Suprapubic skin (tissue), 4 donors: ENCODE data around the gene GPATCH3. TPM values are rescaled to one million over a fixed set of nuclear protein-coding genes. Genes with fewer than 3 reads are reported as not detected.

Source experiments
- DNase-seq, 2 donors: peaks; one replicate each; pipeline ENCODE4 v3.0.0-alpha.2; 2019; ENCODE audit warnings: low spot score in 2 of 2
- H3K27ac ChIP-seq: fragments of 200-600 bp; sonication (generic); one replicate; pipeline ENCODE4 v1.5.1; 2019
- H3K27me3 ChIP-seq: fragments of 200-600 bp; sonication (generic); one replicate; pipeline ENCODE4 v1.5.1; 2019
- H3K36me3 ChIP-seq: fragments of 200-600 bp; sonication (generic); one replicate; pipeline ENCODE4 v1.5.1; 2019
- H3K4me1 ChIP-seq: fragments of 200-600 bp; sonication (generic); one replicate; pipeline ENCODE4 v1.5.1; 2019
- H3K4me3 ChIP-seq: fragments of 200-600 bp; sonication (generic); one replicate; pipeline ENCODE4 v1.5.1; 2019; ENCODE audit warnings: mild to moderate bottlenecking
- H3K9me3 ChIP-seq: fragments of 200-600 bp; sonication (generic); one replicate; pipeline ENCODE4 v1.5.1; 2019
- EP300 ChIP-seq: sonication (generic); formaldehyde crosslinking; IDR thresholded peaks from one replicate; pipeline ENCODE4 v1.6.1; 2017; ENCODE audit warnings: antibody characterized with exemption
- POLR2A ChIP-seq, 2 donors: fragments of 450-650 bp; IDR thresholded peaks; one replicate each; pipeline ENCODE4 v1.6.1; 2017; ENCODE audit warnings: antibody characterized with exemption in 2 of 2, mild to moderate bottlenecking in 2 of 2, moderate library complexity in 2 of 2
- POLR2AphosphoS5 ChIP-seq, 3 donors: sonication (generic); formaldehyde crosslinking; IDR thresholded peaks; one replicate each; pipeline ENCODE4 v1.6.1; 2017; ENCODE audit warnings: antibody characterized with exemption in 3 of 3
- WGBS: methylation state at CpG from one replicate; pipeline ENCODE4 v1.1.5; 2018; 5-methylcytosine and 5-hydroxymethylcytosine counted together
- total RNA-seq, 4 donors: library from RNA; depleted of rRNA; stranded (reverse); fragments of >200 nt; gene quantifications; one replicate each; pipeline ENCODE4 v1.1.0, GENCODE V29; 2016
- TF ChIP-seq, protein P1 (sequence below), 2 donors: fragments of 200-600 bp in 1 of 2; fragments of 450-650 bp in 1 of 2; sonication (generic) in 1 of 2; IDR thresholded peaks; one replicate each; pipeline ENCODE4 v1.5.1; 2016 to 2019; ENCODE audit warnings: antibody characterized with exemption in 2 of 2, mild to moderate bottlenecking in 1 of 2, moderate library complexity in 1 of 2

Gene GPATCH3
- total RNA-seq, 4 donors from 2014 or later: 14.1 to 20.5 (median 15.8) TPM

DNA sequence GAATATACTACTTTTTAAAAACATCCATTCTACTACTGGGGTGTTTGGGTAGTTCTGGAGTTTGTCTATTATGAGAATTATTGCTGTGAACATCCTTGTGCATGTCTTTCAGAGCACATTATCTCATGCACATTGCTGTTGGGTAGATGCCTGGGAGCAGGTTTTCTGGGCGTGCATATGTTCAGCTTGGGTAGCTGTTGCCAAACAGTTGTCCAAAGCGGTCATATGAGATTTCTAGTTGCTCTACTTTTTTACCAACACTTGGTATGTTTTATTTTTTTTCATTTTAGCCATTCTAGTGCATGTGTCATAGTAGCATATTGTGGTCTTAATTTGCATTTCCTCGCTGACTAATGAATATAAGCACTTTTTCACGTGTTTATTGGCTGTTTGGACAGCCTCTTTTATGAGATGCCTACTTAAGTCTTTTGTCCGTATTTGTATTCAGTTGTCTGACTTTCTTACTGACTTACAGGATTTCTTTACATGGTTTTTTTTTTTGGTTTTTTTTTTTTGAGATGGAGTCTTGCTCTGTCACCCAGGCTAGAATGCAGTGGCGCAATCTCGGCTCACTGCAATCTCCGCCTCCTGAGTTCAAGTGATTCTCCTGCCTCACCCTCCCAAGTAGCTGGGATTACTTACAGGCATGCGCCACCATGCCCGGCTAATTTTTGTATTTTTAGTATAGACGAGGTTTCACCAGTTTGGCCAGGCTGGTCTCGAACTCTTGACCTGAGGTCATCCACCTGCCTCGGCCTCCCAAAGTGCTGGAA, 55.7 kb downstream of the GPATCH3 start:
- DNase-seq: no peak
- Histone ChIP-seq H3K27me3 (no peaks in the 10 kb centered on the region), H3K9me3 (no peaks in the 10 kb centered on the region), H3K27ac (no peak overlapping the region), H3K36me3 (peaks cover 67% of the 10 kb centered on the region), H3K4me3 (no peak overlapping the region), H3K4me1 (peaks cover 16% of the 10 kb centered on the region)
- 74% methylated on average over 13 of the region's 13 CpGs for WGBS
- TF ChIP-seq POLR2A (IDR thresholded peaks at IDR 0.05) (no peak), EP300 (no peak), POLR2AphosphoS5 (IDR thresholded peaks at IDR 0.05) (no peak)
- TF ChIP-seq, protein P1, sequence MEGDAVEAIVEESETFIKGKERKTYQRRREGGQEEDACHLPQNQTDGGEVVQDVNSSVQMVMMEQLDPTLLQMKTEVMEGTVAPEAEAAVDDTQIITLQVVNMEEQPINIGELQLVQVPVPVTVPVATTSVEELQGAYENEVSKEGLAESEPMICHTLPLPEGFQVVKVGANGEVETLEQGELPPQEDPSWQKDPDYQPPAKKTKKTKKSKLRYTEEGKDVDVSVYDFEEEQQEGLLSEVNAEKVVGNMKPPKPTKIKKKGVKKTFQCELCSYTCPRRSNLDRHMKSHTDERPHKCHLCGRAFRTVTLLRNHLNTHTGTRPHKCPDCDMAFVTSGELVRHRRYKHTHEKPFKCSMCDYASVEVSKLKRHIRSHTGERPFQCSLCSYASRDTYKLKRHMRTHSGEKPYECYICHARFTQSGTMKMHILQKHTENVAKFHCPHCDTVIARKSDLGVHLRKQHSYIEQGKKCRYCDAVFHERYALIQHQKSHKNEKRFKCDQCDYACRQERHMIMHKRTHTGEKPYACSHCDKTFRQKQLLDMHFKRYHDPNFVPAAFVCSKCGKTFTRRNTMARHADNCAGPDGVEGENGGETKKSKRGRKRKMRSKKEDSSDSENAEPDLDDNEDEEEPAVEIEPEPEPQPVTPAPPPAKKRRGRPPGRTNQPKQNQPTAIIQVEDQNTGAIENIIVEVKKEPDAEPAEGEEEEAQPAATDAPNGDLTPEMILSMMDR (IDR thresholded peaks at IDR 0.05): no peak

Other genes starting within 250 kb of the GPATCH3 start
- gene ARID1A, start 204.5 kb downstream of the GPATCH3 start, total RNA-seq: 10 to 100 TPM; 77.2 to 90.0 (median 83.5) TPM
- 10 to 100 TPM; 15.9 to 31.5 (median 25.6) TPM for gene PIGV, start 112.5 kb downstream of the GPATCH3 start, total RNA-seq
- 10 to 100 TPM; 23.7 to 38.5 (median 31.4) TPM for gene ZDHHC18, start 73.8 kb downstream of the GPATCH3 start, total RNA-seq
- gene SFN, start 37.3 kb downstream of the GPATCH3 start, total RNA-seq: 1,000 to 10,000 TPM in 1 of 4 donors, 100 to 1,000 TPM in 3; 364 to 1,347 (median 744) TPM
- 10 to 100 TPM; 13.2 to 25.3 (median 18.8) TPM for gene GPN2, start 10.2 kb downstream of the GPATCH3 start, total RNA-seq
- gene NR0B2, start 13.5 kb upstream of the GPATCH3 start, total RNA-seq: not detected
- 10 to 100 TPM; 34.1 to 65.2 (median 46.5) TPM for gene NUDC, start 21.3 kb upstream of the GPATCH3 start, total RNA-seq
- 10 to 100 TPM; 21.9 to 51.1 (median 41.5) TPM for gene KDF1, start 60.0 kb upstream of the GPATCH3 start, total RNA-seq
- 10 to 100 TPM in 3 of 4 donors, 1 to 10 TPM in 1; 7.9 to 41.7 (median 28.4) TPM for gene TRNP1, start 93.2 kb upstream of the GPATCH3 start, total RNA-seq
- 100 to 1,000 TPM in 3 of 4 donors, 10 to 100 TPM in 1; 72.3 to 233 (median 198) TPM for gene TENT5B, start 112.4 kb upstream of the GPATCH3 start, total RNA-seq